ENCODE results near the gene DTX1.
A peak's percentile ranks its signal among the peaks of the same experiment; 100 is the strongest.

Gene DTX1

GRCh38 chr12:113055594-113056380, 743 bp upstream of the DTX1 start:
- DNase-seq (ENCODE audit: low spot score), result no peak

GRCh38 chr12:113056381-113056630, 224 bp upstream of the DTX1 start:
- DNase-seq (ENCODE audit: low spot score), result no peak

GRCh38 chr12:113057565-113058485, 1.3 kb downstream of the DTX1 start:
- DNase-seq (ENCODE audit: low spot score), result no peak

GRCh38 chr12:113058553-113058952, 2.0 kb downstream of the DTX1 start:
- DNase-seq (ENCODE audit: low spot score), result no peak

- no peak for DNase-seq (ENCODE audit: low spot score)
These were observed 2.6 kb downstream of the DTX1 start for GRCh38 chr12:113059071-113059595.

- no peak for DNase-seq (ENCODE audit: low spot score)
These were observed 3.9 kb downstream of the DTX1 start for GRCh38 chr12:113060336-113060960.

GRCh38 chr12:113061061-113061694, 4.6 kb downstream of the DTX1 start:
- no peak for DNase-seq (ENCODE audit: low spot score)

- no peak for DNase-seq (ENCODE audit: low spot score)
These were observed 6.2 kb downstream of the DTX1 start for GRCh38 chr12:113062502-113063395.

GRCh38 chr12:113063396-113064350, 7.1 kb downstream of the DTX1 start:
- no peak for DNase-seq (ENCODE audit: low spot score)

- DNase-seq (ENCODE audit: low spot score), result no peak
These were observed 8.0 kb downstream of the DTX1 start for GRCh38 chr12:113064395-113065125.

- DNase-seq (ENCODE audit: low spot score), result peak; percentile 33
These were observed 8.8 kb downstream of the DTX1 start for GRCh38 chr12:113065126-113066007.

GRCh38 chr12:113066813-113067400, 10.4 kb downstream of the DTX1 start:
- DNase-seq (ENCODE audit: low spot score), result no peak

- DNase-seq (ENCODE audit: low spot score), result no peak
These were observed 11.7 kb downstream of the DTX1 start for GRCh38 chr12:113067987-113068935.

- DNase-seq (ENCODE audit: low spot score), result no peak
These were observed 12.6 kb downstream of the DTX1 start for GRCh38 chr12:113069149-113069548.

- no peak for DNase-seq (ENCODE audit: low spot score)
These were observed 13.2 kb downstream of the DTX1 start for GRCh38 chr12:113069751-113070116.

- DNase-seq (ENCODE audit: low spot score), result no peak
These were observed 13.8 kb downstream of the DTX1 start for GRCh38 chr12:113070117-113070906.
